HG03045 (cell line): ENCODE results near the gene PLAC8.
"Not testable (repeated sequence)": the region's sequence is repeated elsewhere in the genome, so short reads cannot be mapped to it uniquely, and the experiment has no call there.

Experiments used
- ATAC-seq: cut with Tn5 transposase; IDR thresholded peaks from one replicate; pipeline ENCODE4 v1.9.1; 2021; ENCODE audit warnings: mild to moderate bottlenecking, moderate library complexity; ENCODE audit not compliant: unreplicated experiment

Gene PLAC8

DNA sequence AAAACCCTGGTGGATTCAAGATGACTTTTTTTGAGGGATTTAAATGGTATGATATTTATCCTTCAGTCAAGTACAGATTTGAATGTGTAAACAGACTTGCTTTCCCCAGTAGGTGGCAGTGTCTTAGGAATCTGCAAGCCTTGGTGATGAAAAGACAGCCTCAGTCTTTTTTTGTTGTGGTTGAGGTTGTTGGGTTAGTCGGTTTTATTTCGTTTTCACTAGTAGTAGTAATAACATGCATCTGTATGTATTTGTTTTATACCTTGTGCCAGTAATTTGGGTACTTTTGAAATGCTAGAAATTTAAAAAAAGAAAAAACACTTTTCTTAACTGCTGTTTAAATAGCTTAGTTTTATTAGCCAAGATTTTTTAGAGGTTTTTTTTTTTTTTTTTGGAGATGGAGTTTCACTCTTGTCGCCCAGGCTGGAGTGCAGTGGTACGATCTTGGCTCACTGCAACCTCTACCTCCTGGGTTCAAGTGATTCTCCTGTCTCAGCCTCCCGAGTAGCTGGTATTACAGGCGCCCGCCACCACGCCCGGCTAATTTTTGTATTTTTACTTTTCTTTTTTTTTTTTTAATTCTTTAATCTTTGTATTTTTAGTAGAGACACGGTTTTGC, 40.3 kb downstream of the PLAC8 start:
- ATAC-seq: peak; percentile 83

DNA sequence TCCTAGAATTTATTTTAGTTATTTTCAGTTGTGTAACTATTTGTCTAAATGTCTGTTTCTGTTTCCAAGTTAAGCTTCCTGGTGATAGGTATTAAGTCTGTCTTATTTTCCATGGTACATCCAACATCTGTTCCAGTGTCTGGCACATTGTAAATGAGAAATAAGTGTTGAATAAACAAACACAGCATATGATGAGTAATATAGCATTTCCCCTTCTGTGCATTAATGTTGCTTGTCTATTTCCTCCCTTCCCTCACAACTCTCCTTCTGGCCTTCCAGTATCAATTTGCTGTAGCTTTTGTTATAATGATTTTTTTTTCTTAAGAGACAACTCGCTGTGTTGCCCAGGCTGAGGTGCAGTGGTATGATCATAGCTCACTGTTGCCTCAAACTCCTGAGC, 43.4 kb downstream of the PLAC8 start:
- ATAC-seq: no peak

DNA sequence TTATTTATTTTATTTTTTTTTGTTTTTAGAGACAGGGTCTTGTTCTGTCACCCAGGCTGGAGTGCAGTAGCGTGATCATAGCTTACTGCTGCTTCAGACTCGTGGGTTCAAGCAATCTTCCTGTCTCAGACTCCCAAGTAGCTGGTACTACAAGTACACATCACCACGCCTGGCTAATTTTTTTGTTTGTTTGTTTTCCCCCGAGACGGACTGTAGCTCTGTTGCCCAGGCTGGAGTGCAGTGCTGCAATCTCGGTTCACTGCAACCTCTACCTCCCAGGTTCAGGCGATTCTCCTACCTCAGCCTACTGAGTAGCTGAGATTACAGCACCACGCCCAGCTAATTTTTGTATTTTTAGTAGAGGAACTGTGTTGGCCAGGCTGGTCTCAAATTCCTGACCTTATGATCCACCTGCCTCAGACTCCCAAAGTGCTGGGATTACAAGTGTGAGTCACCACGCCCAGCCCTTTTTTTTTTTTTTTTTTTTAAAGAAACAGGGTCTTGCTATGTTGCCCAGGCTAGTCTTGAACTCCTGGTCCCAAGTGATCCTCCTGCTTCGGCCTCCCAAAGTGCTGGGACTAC, 47.4 kb downstream of the PLAC8 start:
- ATAC-seq: no peak

DNA sequence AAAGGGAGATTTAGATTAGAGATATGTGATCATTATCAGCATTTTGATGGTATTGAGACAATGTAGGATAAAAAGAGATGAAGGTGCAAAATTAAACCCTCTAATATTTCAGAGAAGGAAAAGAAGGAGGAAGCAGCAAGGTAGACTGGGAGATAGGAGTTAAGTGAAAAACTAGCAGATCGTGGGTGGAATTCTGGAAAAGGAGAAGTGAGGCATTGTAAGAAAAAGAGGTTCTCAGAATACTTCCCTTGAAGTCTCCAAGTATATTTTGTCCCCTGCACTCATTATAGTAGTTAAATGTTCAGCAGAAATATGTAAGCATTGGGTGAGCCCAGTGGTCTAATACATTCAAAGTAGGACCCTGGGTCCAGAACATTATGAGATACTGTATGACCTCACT, 49.3 kb downstream of the PLAC8 start:
- no peak for ATAC-seq

- no peak for ATAC-seq
These were observed 51.8 kb downstream of the PLAC8 start for GRCh38 chr4:83062739-83063138.

GRCh38 chr4:83054928-83055327, 59.6 kb downstream of the PLAC8 start:
- ATAC-seq: no peak

- not testable (repeated sequence) for ATAC-seq
These were observed 65.7 kb downstream of the PLAC8 start for GRCh38 chr4:83048781-83049180.

DNA sequence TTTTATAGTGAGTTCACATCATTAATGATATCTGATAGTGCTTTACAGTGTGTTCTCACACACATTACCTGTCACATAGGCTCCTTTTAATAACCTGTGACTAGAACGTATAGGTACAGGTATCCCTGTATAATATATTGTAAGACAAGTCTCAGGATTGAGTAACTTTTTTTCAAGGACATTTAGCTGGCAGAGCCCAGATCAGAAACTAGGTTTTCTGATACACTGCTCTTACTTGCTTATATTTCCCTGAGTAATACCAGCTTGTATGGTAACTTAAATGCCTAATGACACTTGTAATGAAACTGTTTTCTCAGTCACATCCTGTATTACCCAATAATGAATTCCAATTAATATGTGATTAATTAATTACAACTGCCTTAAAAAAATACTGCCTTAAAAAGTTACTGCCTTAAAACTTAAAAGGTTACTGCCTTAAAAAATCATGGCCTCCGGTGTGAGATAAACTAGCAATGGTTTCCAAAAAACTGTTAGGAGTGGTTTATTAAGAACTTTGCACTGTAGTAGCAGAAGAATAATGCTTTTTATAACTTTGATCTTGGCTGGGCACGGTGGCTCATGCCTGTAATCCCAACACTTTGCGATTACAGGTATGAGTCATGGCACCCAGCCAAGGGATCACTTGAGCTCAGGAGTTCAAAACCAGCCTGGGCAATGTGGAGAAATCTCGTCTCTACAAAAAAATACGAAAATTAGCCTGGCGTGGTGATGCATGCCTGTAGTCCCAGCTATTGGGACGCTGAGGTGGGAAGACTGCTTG, 67.6 kb downstream of the PLAC8 start:
- ATAC-seq: no peak

- ATAC-seq: no peak
These were observed 70.6 kb downstream of the PLAC8 start for GRCh38 chr4:83043801-83044407.

DNA sequence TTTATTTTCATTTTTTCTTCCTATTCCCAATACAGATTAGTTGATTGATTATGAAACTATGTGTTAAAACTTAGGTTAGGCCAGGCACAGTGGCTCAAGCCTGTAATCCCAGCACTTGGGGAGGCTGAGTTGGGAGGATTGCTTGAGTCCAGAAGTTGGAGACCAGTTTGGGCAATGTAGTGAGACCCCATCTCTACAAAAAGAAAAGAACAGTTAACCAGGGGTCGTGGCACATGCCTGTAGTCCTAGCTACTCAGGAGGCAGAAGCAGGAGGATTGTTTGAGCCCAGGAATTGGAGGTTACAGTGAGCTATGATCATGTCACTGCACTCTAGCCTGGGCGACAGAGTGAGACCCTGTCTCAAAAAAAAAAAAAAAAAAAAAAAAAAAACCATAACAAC, 71.4 kb downstream of the PLAC8 start:
- not testable (repeated sequence) for ATAC-seq

DNA sequence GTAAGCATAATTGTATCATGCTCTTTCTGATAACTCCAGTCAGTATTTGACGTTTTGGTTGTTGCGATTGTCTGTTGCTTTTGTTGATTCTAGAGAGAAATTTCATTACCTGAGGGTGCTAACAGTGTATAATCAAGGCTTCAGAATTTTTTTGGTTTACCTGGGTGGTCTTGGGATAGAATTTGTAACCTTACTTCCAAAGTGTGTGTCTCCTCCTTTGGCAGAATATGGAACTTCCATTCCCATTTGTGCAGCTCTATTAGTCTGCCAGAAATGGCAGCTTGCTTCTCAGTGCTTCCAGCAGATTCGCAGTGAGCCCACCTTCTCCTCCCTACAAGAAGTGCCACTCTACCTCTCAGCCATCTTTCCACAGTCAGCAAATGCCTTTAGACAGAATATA, 74.3 kb downstream of the PLAC8 start:
- ATAC-seq: no peak
